C4-2B (cell line): Measurements from ENCODE around the gene KRTAP10-3.

Experiments
- H3K27ac ChIP-seq: fragments of 450-650 bp; 2 replicates; pipeline ENCODE4 v1.5.1; 2017
- ZFX ChIP-seq: fragments of 450-650 bp; IDR thresholded peaks from 2 replicates; pipeline ENCODE4 v1.6.1; 2017
- TF ChIP-seq, protein P1 (sequence below): fragments of 450-650 bp; conservative IDR thresholded peaks from 2 replicates; pipeline ENCODE4 v1.5.1; 2017; ENCODE audit warnings: mild to moderate bottlenecking

KRTAP10-3 gene

DNA sequence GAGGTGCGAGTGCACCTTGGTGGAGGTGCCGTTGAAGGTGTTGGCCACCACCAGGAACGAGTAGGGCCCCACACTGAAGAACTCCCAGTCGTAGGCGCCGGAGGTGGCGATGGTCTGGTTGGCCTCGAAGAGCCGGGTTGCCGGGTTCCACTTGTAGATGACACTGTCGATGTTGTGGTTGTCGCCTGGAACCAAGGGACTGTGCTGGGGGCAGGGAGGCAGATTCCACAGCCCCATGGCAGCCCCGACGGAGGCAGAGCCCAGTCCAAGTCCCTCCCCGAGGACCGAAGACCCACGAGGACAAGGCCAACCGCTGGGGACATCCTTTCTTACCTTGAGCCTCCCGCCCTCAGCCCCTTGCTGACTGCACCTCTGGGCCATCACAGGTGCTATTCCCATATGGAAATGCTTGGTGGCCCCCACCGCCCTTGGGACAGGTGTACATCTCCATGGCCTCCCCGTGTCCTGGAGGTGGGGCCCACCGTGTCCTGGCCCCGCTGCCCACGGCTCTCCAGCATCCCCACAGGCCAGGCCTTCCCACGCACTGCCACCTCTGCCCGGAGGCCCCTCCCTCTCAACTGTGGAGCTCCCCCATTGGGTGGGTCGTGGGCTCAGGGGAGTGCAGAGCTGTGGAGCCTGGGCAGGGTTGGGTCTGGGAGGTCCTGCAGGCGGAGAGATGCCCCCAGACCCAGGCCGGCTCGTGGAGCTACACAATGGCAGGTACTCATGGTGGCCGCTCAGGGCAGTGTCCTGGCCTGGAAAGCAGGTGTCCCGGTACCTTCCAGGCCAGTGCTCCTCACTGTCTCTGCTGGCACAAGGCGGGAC lies 36.5 kb downstream of the KRTAP10-3 start:
- TF ChIP-seq ZFX: no peak
- TF ChIP-seq, protein P1, sequence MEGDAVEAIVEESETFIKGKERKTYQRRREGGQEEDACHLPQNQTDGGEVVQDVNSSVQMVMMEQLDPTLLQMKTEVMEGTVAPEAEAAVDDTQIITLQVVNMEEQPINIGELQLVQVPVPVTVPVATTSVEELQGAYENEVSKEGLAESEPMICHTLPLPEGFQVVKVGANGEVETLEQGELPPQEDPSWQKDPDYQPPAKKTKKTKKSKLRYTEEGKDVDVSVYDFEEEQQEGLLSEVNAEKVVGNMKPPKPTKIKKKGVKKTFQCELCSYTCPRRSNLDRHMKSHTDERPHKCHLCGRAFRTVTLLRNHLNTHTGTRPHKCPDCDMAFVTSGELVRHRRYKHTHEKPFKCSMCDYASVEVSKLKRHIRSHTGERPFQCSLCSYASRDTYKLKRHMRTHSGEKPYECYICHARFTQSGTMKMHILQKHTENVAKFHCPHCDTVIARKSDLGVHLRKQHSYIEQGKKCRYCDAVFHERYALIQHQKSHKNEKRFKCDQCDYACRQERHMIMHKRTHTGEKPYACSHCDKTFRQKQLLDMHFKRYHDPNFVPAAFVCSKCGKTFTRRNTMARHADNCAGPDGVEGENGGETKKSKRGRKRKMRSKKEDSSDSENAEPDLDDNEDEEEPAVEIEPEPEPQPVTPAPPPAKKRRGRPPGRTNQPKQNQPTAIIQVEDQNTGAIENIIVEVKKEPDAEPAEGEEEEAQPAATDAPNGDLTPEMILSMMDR: no peak
- no peak overlapping the region for H3K27ac ChIP-seq

DNA sequence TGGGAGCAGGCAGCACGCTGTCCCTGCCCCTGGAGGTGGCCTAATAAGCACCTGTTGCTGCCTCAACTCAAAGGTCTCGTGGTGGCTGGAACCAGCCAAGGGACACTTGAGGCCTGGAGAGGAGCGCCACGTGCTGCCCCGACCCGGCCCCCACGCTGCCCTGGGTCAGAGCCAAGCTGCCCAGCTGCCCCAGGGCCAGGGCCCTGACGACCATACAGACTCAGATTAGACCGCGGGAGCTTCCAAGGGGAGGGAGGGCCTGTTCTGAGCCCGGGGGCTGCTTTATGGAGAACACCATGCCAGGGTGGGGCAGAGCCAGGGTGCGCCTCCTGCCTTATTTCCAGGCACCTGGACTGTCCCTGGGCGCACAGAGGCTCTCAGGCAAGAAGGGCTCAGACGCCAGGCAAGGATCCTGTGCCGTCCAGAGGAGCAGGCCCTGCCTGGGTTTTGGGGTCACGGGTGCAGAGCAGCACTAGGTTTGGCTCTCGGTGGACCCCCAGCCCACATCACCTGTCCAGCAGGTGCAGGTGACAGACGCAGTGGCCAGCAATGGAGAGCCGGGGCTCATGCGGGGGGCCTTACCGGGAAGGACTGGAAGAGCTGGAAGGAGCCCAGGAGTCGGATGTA lies 37.2 kb downstream of the KRTAP10-3 start:
- H3K27ac ChIP-seq: no peak overlapping the region
- TF ChIP-seq ZFX: no peak
- TF ChIP-seq, protein P1: no peak

DNA sequence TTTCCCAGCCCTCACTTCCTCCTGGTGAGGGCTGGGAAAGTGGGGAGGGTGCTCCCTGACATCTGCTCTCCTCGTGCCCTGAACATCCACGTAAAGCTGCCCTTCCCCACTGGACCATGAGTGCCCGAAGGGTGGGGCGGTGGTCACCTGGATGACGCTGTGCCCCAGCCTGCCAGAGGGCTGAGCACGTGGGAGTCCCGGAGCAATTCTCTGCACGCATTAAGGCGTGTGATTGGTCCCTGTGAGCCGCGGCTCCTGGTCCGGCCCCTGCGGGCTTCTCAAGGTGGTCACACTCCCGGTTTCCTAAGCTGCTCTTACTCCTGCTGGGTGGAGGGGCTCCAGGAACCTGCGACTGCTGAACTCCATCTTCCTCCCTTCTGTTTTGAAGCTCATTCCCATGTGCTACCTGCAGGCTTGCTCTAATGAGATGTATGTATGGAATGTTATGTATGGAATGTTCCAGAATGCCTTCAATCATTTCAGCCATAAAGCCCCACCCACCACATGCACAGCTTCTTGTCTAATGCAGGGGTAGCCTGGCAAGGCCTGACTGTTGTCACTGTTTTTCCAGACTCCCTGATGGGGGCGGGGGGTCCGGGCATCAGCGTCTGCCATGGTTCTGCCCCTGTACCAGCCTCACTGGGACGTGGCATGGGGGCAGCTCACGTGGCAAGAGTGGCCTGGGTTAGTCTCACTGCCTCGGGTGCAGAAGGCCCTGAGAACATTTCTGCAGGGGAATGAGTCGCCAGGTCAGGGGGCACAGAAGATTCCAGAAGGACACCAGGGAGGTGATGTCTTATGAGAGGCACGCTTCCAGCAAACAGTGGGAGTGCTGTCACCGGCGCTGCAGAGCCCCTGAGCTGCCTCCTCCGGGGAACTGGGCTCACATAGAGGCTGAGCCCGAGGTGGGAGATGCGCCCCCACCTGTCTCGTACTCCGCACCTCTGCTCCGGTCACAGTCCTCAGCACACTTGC lies 38.0 kb downstream of the KRTAP10-3 start:
- TF ChIP-seq, protein P1: no peak
- no peak for TF ChIP-seq ZFX
- no peak overlapping the region for H3K27ac ChIP-seq

DNA sequence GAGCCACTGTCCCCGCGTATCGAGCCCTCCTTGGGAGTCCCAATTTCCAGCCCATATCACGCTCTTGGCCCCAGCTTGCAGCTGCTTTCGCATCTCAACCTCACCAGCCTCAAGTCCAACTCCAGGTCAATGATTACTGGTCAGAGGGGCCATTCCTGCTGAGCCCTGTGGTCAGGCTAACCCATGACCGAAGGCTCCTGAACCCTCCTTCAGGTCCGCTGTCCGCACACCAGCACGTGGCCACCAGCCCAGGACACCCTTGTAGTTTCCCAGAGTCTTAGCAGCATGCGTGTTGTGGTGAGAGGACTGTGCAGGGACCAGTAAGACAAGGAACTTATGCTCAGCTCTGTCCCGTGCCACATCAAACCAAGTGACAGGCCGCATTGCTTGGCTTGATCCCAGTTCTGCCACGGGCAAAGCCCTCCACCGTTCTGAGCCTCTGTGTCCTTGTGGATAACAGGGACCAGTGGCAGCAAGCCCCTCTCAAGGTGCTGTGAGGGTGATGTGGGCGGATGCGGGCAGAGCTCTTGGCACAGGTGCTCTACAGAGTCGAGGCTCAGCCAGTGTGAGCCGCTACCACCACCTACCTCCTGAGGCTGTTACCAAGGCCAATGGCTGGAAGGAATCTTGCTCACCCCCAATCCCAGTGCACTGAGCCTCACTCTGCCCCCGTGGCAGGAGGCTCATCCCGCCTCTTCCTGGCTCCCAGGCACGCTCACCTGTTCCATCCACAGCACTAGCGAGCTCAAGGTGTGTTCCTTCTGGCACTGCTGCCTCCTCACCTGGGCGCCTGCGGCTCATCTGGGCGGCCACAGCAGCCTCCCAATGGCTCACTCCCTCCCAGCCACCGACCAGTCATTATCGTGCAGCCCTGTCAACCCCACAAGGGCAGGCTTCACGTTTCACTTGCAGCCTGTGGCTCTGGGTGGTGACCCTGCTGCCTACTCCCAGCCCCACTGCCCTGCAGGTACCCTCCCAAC lies 39.0 kb downstream of the KRTAP10-3 start:
- TF ChIP-seq ZFX: no peak
- TF ChIP-seq, protein P1: no peak
- H3K27ac ChIP-seq: no peak overlapping the region

DNA sequence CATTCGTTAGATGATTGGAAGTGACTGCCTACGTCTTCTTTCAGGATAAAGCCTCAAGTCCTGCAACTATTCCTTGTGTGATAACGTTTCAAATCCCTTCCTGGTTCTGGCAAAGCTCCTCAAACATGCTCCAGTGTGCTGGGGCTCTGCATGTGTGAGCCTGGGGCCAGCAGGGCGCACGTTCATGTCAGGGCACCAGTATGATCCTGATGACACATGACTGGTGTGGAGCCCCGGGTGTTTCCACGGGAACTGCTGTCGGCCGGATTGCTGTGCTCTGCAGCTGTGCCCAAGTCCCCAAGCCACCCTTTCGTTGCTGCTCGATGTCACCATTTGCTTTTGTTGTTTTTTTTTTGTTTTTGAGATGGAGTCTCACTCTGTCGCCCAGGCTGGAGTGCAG lies 39.9 kb downstream of the KRTAP10-3 start:
- TF ChIP-seq, protein P1: no peak
- TF ChIP-seq ZFX: no peak
- H3K27ac ChIP-seq: peak overlapping the region; percentile 74

DNA sequence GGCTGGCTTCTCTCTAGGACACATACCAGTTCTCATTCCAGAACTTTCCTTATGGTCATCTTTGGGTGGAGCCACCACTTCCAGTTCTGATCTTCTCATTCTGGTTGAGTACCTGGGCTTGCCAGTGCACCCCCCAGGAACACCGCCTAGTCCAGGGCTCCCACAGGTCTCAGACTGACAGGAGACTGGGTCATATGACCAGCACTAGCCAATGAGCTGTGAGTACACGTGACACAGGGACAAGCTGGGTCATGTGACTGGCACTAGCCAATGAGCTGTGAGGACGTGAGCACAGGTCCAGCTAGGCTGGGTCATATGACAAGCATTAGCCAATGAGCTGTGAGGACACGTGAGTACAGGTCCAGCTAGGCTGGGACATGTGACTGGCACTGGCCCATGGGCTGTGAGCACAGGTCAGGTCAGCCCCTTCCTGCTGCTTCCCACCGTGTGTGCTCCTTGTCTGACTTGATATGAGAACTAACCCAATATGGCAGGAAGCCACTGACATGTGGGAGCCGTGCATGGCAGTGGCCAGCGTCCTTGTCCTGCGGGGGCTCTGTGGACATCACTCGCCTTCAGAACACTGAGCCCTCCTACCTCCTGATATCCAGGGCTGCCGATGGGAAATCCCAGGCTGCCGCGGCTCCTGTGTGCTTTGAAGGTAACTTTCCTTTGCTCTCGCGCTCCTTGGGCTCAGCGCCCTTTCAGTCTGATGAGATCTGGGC lies 41.3 kb downstream of the KRTAP10-3 start:
- H3K27ac ChIP-seq: peak overlapping the region; percentile 74
- no peak for TF ChIP-seq ZFX
- TF ChIP-seq, protein P1: no peak
